Putamen (tissue), 1 donor: Measurements from ENCODE around the gene MKNK2.
"Not testable (repeated sequence)": the region's sequence is repeated elsewhere in the genome, so short reads cannot be mapped to it uniquely, and the experiment has no call there.

Experiments
- DNase-seq: peaks from one replicate; pipeline ENCODE4 v3.0.0-alpha.2; 2016; ENCODE audit warnings: low spot score

MKNK2 gene

DNA sequence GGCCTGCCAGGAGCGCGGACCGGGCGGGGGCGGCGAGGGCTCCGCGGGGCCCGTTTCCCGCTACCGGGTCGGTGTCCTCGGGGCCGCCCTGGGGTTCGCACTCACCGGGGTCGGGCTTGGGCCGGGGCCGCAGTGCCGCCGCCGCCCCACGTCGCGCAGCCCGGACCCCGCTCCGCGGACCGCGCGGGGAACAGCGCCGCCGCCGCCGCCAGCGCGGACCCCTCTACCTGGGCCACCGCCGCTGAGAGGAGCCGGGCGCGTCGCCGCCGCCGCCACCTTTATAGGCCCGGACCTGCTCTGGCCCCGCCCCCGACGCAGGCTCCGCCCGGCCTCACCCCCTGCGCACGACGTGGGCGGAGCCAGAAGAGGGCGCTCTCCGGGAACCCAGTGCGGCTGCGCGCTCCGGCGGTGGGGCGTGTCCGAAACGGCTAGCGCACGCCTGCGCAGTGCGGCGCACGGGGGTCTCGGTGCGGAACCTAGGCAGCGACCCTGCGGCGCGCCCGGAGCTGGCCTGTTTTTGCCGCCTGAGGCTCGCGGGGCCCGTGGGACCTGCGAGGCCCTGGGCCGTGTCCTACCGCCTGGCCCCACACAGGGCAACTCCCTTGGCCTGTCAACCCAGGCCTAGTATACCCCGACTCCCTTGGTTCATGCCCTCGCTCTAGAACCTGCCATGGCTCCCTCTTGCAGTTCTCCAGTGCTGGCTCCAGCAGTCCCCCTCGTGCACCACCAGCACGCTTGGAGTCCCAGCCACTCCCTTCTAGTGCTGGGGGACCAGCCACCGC is at the start of gene MKNK2:
Gene MKNK2, minus strand, starts transcription at position 254 of the 782 bp plus-strand sequence. CDS start 393 bp downstream, outside the sequence.
- DNase-seq = peak; percentile 93

DNA sequence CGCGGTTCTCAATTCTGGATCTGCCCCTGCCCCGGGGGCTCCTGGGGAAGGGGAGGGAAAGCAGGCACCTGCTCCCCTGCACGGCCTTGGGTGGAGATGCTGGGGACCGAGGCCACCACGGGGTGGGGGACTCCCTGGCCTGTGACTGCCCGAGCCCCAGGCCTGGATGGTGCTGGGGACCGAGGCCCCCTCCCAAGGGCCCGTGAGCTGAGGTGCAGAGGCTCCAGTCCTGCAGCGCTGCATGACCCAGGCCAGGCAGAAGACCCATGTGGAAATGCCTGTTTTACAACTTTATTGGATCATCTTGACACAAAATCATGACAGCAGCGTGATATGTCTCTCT is 49.6 kb upstream of the MKNK2 start:
- no peak for DNase-seq

DNA sequence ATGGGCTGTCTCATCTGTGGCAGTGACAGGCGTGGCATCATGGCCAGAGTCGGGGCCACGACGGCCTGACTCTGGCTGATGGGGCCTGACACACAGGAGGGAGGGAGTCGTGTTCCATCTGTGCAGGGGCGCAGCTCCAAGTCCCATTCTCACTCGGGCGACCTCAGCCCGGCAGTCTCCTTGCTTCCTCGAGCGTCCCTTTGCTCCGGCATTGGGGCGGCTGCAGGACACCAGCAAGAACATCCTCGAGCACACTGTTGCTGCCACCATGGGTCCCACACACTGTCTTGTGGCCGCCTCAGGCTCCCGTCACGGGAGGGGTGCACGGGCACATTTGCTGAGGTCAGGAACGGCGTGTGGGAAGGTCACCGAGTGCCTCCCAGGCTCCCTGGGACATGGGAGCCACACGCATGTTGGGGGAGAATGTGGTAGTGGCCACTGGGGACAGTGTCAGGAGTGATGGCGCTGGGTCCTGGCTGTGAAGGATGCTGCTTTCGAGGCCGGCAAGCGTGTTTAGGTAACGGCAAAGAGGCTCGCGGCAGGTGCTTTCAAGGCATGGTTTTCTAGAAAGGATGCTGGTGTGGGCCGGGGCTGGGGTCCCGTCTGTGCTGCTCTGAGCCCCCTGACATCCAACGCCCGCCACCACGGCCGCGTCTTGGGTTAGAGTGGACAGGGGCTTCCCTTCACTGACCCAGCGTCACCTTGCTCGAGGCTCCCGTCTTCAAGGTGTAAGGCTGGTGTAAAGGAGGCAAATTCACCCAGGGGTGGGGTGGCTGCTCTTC is 49.1 kb upstream of the MKNK2 start:
- no peak for DNase-seq

DNA sequence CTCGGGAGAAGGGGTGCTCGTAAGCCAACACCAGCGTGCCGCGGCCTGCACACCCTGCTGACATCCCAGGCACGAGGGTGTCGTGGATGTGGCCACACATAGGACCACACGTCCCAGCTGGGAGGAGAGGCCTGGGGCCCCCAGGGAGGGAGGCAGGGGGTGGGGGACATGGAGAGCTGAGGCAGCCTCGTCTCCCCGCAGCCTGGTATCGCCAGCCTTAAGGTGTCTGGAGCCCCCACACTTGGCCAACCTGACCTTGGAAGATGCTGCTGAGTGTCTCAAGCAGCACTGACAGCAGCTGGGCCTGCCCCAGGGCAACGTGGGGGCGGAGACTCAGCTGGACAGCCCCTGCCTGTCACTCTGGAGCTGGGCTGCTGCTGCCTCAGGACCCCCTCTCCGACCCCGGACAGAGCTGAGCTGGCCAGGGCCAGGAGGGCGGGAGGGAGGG is 48.0 kb upstream of the MKNK2 start:
- DNase-seq = no peak

DNA sequence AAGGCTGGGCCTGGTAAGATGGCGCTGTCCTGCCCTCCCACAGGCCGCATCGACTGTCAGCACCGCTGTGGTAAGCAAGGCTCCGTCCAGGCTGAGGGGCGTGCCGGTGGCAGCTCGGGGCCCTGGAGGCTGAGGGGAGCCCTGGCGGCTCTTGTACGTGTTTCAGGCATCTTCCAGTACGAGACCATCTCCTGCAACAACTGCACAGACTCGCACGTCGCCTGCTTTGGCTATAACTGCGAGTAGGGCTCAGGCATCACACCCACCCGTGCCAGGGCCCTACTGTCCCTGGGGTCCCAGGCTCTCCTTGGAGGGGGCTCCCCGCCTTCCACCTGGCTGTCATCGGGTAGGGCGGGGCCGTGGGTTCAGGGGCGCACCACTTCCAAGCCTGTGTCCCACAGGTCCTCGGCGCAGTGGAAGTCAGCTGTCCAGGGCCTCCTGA is 46.9 kb upstream of the MKNK2 start:
- DNase-seq = no peak

DNA sequence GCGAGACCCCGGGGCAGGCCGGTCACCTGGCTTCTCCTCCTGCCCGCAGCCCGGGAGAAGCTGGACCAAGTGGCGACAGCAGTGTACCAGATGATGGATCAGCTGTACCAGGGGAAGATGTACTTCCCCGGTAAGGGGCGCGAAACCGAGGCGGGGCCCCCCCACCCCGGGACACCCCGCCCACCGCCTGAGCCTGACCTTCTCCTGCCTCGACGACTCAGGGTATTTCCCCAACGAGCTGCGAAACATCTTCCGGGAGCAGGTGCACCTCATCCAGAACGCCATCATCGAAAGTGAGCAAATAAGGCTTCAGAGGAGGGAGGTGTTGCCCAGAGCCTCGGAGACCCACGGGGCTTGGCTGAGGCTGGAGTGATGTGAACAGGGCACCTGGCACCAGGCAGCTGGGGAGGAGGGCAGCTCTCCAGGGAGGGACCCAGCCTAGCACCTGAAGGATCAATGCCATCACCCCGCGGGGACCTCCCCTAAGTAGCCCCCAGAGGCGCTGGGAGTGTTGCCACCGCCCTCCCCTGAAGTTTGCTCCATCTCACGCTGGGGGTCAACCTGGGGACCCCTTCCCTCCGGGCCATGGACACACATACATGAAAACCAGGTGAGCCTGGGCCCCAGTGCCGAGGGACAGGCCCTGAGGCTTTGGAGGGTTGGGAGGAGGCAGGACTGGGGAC is 46.3 kb upstream of the MKNK2 start:
- DNase-seq = no peak

DNA sequence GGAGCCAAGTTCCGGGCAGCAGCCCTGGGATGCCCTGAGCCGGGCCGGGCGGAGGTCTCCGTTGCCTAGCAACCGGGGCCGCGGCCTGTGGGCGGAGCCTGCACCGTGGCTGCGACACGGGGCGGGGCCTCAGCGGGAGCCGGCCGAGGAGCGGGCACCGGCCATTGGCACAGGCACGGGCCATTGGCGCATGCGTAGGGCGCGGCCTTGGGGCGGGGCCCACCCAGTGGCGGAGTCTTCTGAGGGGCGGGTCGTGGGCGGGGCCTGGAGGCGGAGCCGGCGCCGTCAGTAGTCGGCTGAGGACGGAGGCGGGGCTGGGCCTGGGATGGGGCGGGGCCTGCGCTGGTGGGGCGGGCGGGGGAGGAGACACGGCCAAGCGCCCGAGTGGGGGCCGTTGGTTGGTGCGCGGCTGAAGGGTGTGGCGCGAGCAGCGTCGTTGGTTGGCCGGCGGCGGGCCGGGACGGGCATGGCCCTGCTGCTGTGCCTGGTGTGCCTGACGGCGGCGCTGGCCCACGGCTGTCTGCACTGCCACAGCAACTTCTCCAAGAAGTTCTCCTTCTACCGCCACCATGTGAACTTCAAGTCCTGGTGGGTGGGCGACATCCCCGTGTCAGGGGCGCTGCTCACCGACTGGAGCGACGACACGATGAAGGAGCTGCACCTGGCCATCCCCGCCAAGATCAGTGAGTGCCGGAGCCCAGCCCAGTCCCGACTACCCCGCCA is 45.6 kb upstream of the MKNK2 start, which contains the start of gene IZUMO4:
Gene IZUMO4, plus strand, starts transcription at position 436 of the 723 bp plus-strand sequence. Its CDS starts 31 bp downstream, at position 467.
- peak; percentile 99 for DNase-seq

DNA sequence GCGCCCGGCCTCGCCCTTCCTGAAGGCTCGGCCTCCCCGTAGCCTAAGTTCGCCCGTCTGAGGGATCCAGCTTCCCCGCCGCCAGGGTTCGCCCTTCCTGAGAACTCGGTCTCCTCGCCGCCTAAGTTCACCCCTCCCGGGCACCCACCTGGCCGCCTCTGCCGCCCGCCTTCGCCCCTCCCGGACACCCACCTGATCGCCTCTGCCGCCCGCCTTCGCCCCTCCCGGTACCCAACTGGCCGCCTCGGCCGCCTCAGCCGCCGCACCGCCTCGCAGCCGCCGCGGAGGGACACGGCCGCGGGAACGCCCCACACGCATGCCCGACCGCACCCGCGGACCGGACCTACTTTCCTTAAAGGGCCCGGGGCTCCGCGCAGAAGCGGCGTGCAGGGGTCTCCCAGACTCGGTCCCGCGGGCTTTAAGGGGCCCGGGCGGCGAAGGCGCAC is 45.0 kb upstream of the MKNK2 start, which contains the start of gene MOB3A:
Gene MOB3A, minus strand, starts transcription at position 293 of the 446 bp plus-strand sequence. CDS start 17,766 bp downstream, outside the sequence.
- DNase-seq = no peak

DNA sequence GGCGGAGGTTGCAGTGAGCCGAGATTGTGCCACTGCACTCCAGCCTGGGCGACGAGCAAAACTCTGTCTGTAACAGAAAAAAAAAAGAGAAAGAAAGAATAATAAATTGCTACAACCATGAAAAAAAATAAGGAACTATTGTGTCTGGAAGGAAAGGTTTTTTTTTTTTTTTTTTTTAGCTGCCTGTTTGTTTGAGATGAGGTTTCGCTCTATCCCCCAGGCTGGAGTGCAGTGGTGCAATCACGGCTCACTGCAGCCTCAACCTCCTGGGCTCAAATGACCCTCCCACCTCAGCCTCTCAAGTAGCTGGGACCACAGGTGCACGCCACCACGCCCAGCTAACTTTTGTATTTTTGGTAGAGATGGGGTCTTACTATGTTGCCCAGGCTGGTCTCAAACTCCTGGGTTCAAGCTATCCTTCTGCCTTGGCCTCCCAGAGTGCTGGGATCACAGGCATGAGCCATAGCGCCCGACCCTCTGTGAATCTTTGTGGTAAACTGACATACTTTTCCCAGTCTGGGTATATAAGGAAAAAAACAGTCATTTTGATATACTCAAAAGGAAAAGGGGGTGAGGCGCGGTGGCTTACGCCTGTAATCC is 41.0 kb upstream of the MKNK2 start:
- not testable (repeated sequence) for DNase-seq

DNA sequence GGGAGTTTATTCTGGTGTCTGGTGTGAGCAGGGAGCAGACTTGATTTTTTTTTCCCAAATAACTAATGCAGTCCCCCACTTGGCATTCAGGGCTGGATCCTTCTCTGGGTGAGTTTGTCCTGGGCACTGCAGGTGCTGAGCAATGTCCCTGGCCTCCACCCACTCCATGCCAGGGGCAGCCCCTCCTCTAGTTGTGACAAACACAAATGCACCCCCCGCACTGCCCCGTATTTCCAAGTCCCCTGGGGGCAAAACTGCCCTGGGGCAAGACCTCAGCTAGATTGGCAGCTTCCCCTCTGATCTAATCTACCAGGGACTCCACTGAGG is 38.6 kb upstream of the MKNK2 start:
- DNase-seq = no peak

DNA sequence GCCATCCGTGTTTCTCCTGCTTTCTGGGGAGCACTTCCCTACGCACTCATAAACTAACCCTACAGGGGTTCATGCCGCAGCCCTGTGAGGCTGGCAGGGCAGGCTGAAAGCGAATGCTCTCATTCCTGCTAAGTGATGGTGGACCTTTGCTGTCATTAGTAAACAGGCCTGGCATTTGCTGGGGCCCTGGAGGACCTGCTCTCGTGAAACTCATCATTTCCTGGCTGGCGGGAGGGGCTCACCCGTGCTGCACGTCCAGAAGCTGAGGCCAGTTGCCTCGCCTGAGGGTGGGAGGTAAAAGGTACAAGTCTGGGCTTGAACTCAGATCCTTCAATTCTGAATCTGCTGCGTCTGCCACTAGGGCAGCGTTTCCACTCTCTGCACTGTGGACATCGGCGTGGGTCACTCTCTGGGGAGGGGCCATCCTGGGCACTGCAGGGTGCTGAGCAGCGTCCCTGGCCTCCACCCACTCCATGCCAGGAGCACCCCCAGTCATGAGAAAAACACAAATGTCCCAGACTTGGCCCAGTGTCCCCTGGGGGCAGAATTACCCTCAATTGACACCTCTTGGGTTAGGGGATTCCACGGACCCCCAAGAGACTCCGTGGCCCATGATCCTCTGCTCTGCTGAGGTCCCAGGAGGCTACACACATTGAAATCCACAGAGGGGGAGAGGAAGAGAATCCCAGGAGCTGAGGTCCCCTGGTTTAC is 38.1 kb upstream of the MKNK2 start:
- DNase-seq = no peak

DNA sequence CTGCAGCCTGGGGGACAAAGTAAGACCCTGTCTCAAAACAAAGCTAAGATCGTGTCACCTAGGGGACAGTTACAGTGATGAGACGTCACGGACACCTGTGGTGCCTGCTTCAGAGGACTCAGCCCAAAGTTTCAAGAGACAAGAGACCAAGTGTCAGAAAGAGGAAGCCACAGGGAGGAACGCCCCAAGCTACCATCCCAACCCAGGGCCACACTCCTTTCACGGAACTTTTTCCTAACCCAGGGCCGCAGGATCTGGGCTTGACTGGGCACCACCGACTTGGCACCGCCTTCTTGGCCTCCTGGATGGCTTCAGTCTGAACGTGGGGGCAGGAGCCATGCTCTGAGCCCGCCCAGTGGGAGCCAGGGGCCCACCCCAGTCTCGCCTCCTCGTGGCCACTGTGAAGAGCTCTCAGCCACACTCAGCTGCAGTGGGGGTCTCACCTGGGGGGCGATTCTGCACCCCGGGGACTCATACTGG is 36.6 kb upstream of the MKNK2 start:
- no peak for DNase-seq

DNA sequence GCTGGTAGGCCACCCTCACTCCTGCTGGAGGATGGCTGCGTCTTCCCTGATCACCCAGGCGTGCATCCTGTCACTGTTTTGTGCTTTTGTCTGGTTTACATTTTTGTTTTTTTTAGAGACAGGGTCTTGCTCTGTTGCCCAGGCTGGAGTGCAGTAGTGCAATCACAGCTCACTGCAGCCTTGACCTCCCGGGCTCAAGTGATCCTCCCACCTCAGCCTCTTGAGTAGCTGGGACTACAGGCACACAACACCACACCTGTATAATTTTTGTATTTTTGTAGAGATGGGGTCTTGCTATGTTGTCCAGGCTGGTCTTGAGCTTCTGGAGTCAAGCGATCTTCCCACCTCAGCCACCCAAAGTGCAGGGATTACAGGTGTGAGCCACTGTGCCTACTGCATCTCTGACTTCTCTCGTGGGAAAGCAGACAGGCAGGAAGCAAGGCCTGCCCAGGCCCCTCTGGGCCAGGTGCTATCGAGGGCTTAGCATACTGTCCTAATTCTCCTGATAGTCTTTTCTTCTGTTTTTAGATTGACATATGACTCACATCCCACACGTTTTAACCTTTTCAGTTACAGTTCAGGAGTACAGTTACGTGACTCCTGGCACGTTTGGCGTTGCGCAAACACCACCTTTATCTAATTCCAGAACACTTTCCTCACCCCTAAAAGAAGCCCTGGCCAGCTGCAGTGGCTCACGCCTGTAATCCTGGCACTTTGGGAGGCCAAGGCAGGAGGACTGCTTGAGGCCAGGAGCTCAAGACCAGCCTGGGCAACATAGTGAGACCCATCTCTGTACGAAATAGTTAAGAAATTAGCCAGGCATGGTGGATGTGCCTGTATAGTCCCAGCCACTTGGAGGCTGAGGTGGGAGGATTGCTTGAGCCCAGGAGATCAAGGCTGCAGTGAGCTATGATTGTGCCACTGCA is 35.9 kb upstream of the MKNK2 start:
- DNase-seq = not testable (repeated sequence)

DNA sequence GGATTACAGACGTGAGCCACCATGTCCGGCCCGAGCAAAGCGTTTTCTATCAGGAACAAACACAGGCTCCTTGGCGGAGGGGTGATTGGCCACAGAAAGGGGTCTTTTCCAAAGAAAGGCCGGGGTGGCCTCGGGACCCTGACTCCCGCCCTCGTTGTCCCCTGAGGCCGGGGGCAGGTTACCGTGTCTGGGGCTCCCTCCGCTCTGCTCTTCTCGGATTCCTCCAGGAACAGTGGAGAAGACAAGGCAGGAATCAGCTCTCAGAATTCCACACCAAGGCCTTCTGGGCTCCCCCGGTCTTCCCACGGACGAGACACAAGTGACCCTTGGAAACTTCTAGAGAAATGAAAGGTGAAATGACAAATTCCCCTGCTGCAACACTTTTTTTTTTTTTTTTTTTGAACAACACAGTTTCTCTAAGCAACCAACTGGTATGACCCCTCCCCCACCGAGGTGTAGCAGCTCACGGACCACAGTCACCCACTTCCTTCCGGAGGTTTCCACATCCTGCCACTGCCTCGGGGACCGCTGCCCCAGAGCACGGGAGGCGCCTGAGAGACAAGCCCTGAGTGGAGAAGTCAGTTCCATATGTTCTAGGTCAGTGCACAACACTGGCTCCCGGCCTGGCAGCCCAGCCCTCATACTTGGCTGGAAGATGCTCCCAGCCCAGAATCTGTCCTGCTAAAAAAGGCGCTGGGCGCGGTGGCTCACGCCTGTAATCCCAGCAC is 34.1 kb upstream of the MKNK2 start:
- no peak for DNase-seq

DNA sequence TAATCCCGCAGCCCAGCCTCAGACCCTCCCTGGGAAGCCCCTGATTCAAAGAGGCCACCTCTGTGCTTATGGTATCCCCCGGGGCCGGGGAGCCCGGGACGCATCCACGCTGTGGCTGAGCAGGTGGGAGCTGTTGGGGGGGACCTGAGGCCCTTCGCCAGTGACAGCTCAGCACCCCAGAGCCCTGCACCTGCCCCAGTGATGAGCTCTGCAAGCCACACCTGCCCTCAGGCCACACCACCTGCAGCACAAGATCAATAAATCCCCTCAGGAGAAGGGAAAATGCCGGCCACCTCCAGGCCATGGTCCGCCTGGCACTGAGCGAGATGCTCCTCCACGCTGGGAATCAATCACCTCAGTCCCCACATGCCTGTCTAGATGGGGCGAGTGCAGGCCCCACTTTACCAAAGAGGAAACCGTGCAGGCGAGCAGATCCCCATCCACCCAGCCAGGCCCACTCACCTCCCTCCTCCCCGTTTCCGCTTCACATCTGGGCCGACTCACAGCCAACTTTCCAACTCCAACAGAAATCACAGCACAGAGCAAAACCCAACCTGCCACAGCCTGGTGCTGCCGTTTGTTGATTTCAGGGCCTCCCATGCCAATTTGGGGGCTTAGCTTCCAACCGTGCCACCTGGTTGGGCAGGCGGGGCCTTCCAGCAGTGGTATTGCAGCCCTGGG is 32.3 kb upstream of the MKNK2 start:
- DNase-seq = no peak

DNA sequence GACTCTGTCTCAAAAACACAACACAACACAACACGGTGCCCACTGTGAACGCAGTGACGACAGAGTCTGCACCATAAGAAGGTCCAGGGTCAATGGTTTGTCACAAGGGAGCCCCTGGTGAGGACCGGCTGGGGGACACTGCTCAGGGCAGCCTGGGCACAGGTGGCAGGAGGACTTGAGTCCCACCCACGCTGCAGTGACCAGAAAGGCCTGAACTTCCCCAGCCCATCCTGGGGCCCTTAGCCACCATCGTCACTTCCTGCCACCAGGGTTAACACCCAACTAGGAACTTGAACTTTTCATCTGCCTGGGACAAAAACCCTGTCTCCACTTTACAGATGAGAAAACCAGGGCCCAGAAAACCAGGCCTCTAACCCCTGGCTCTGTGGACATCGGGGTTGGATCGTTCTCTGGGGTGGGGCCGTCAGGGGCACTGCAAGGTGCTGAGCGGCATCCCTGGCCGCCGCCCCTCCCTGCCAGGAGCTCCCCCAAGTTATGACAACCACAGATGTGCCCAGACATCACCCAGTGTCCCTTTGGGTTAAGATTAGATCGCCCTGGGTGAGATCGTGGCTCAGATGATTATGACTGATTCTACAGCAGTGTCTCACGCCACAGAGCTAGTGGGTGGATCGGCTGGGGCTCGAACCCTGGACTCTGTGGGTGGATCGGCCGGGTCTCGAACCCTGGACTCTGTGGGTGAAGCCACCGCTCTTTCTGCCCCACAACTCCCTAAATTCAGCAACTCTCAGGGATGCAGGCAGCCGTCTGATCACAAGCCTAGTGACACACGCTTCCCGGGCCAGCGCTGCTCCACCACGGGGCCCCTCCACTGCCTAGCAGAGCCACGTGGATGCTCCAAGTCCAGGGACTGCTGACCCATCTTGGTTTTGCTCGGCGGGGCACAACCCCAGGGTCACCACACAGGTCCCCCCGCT is 31.1 kb upstream of the MKNK2 start:
- DNase-seq = no peak
